Peyer's patch (tissue), 4 donors: ENCODE results near the gene SULF2. TPM values are rescaled to one million over a fixed set of nuclear protein-coding genes. Genes with fewer than 3 reads are reported as not detected.

Source experiments
- DNase-seq, 3 donors: peaks; one replicate each; pipeline ENCODE4 v3.0.0-alpha.2; 2017 to 2019
- H3K27ac ChIP-seq, 4 donors: fragments of 200-600 bp; sonication (generic); one replicate each; pipeline ENCODE4 v1.5.1; 2016 to 2019
- H3K27me3 ChIP-seq, 2 donors: fragments of 200-600 bp; sonication (generic); one replicate each; pipeline ENCODE4 v1.5.1; 2019
- H3K36me3 ChIP-seq, 3 donors: fragments of 200-600 bp; sonication (generic); one replicate each; pipeline ENCODE4 v1.5.1; 2016 to 2019
- H3K4me1 ChIP-seq, 4 donors: fragments of 200-600 bp; sonication (generic); one replicate each; pipeline ENCODE4 v1.5.1; 2016 to 2019
- H3K4me3 ChIP-seq, 4 donors: fragments of 200-600 bp; sonication (generic); 1 replicate in 3 of 4; 2 replicates in 1 of 4; pipeline ENCODE4 v1.5.1; 2016 to 2019; ENCODE audit warnings: mild to moderate bottlenecking in 1 of 4
- H3K9me3 ChIP-seq, 4 donors: fragments of 200-600 bp; sonication (generic); one replicate each; pipeline ENCODE4 v1.5.1; 2016 to 2019; ENCODE audit warnings: mild to moderate bottlenecking in 1 of 4
- POLR2A ChIP-seq, 2 donors: fragments of 450-650 bp; IDR thresholded peaks; one replicate each; pipeline ENCODE4 v1.5.1; 2017; ENCODE audit warnings: antibody characterized with exemption in 2 of 2, mild to moderate bottlenecking in 2 of 2, moderate library complexity in 2 of 2
- total RNA-seq, 4 donors: library from RNA; depleted of rRNA; stranded (reverse); fragments of >200 nt; gene quantifications; one replicate each; pipeline ENCODE4 v1.1.0, GENCODE V29; 2016
- TF ChIP-seq, protein P1 (sequence below), 6 experiments: fragments of 450-650 bp in 4 of 6; fragments of 200-600 bp in 2 of 6; sonication (generic) in 1 of 6; IDR thresholded peaks; one replicate each; pipeline ENCODE4 v1.5.1; 2017 to 2019; ENCODE audit warnings: antibody characterized with exemption in 6 of 6, mild to moderate bottlenecking in 3 of 6, moderate library complexity in 1 of 6

The SULF2 gene
- total RNA-seq, 4 donors from 2014 or later: 32.4 to 168 (median 52.5) TPM

DNA sequence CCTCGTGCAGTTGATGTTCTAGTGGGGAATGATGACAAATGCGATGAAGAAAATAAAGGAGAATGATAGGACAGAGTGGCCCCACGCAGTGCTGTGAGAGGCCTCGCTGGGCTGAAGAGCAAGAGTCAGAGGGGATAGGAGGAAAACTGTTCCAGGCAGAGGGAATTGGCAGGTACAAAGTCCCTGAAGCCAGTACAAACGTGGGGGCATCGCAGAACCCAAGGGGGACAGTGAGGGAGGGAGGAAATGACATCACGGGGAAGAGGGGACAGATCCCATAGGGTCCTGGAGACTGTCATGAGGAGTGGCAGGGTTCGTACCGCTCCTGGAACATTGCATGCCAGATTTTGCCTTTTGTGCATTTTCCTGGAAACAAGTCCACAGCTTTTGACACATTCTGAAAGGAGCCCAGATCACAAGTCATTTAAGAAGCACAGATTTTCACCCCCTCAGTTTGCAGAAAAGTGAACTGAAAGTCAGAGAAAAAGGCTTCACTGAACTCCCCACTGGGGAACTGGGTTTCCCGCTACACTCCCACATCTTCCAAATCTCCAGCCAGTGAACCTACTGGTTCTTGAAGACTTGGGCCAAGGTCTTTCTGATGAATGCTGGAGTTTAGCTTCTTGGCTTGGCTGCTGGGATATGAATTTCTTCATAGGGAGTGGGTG, 77.0 kb downstream of the SULF2 start:
- H3K27ac ChIP-seq: no peak overlapping the region
- no peaks in the 10 kb centered on the region for H3K36me3 ChIP-seq
- H3K4me3 ChIP-seq: no peak overlapping the region
- no peaks in the 10 kb centered on the region for H3K27me3 ChIP-seq
- H3K9me3 ChIP-seq: no peaks in the 10 kb centered on the region
- no peak for DNase-seq
- H3K4me1 ChIP-seq: no peaks in the 10 kb centered on the region
- no peak for TF ChIP-seq POLR2A (IDR thresholded peaks at IDR 0.05)
- TF ChIP-seq, protein P1, sequence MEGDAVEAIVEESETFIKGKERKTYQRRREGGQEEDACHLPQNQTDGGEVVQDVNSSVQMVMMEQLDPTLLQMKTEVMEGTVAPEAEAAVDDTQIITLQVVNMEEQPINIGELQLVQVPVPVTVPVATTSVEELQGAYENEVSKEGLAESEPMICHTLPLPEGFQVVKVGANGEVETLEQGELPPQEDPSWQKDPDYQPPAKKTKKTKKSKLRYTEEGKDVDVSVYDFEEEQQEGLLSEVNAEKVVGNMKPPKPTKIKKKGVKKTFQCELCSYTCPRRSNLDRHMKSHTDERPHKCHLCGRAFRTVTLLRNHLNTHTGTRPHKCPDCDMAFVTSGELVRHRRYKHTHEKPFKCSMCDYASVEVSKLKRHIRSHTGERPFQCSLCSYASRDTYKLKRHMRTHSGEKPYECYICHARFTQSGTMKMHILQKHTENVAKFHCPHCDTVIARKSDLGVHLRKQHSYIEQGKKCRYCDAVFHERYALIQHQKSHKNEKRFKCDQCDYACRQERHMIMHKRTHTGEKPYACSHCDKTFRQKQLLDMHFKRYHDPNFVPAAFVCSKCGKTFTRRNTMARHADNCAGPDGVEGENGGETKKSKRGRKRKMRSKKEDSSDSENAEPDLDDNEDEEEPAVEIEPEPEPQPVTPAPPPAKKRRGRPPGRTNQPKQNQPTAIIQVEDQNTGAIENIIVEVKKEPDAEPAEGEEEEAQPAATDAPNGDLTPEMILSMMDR (IDR thresholded peaks at IDR 0.05): no peak

DNA sequence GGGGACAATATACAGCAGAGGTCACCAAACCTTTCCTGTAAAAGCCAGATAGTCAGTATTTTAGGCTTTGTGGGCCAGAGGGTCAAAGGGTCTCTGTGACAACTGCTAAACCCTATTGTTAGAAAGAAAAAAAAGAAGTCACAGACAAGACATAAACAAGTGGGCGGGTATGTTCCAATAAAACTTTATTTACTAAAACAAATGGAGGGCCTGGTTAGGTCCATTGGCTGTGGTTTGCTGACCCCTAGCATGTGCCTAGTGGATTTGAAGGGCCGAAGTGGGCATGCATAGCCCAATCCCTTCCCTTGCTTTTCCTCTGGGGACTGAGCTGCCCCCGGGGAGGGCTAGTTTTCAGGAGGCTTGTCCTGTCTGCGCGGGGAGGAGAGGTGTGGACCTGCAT, 78.9 kb downstream of the SULF2 start:
- DNase-seq: no peak
- Histone ChIP-seq H3K36me3 (peaks cover 0 to 2% (median 0%) of the 10 kb centered on the region in 3 donors), H3K4me3 (no peak overlapping the region), H3K27me3 (no peaks in the 10 kb centered on the region), H3K27ac (no peak overlapping the region), H3K9me3 (no peaks in the 10 kb centered on the region), H3K4me1 (no peaks in the 10 kb centered on the region)
- TF ChIP-seq, protein P1 (IDR thresholded peaks at IDR 0.05): no peak
- no peak for TF ChIP-seq POLR2A (IDR thresholded peaks at IDR 0.05)

DNA sequence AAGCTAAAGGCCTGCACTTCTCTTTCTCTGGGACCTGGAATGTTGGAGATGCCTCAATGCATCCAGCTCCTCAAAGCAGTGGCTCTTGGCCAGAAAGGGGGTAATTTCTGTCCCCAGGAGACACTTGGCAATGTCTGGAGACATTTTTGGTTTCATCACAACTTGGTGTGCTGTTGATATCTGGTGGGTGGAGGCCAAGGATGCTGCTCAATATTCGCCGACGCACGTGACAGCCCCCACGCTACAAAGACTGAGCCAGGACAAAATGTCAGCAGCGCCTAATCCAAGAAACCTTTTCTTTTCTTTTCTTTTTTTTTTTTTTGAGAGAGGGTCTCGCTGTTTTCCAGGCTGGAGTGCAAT, 79.8 kb downstream of the SULF2 start:
- Histone ChIP-seq H3K36me3 (peaks cover 0 to 5% (median 0%) of the 10 kb centered on the region in 3 donors), H3K27me3 (no peaks in the 10 kb centered on the region), H3K27ac (peak overlapping the region in 1 of 4 donors; percentile 27), H3K4me1 (no peaks in the 10 kb centered on the region), H3K9me3 (no peaks in the 10 kb centered on the region), H3K4me3 (no peak overlapping the region)
- DNase-seq: no peak
- TF ChIP-seq, protein P1 (IDR thresholded peaks at IDR 0.05): no peak
- no peak for TF ChIP-seq POLR2A (IDR thresholded peaks at IDR 0.05)

DNA sequence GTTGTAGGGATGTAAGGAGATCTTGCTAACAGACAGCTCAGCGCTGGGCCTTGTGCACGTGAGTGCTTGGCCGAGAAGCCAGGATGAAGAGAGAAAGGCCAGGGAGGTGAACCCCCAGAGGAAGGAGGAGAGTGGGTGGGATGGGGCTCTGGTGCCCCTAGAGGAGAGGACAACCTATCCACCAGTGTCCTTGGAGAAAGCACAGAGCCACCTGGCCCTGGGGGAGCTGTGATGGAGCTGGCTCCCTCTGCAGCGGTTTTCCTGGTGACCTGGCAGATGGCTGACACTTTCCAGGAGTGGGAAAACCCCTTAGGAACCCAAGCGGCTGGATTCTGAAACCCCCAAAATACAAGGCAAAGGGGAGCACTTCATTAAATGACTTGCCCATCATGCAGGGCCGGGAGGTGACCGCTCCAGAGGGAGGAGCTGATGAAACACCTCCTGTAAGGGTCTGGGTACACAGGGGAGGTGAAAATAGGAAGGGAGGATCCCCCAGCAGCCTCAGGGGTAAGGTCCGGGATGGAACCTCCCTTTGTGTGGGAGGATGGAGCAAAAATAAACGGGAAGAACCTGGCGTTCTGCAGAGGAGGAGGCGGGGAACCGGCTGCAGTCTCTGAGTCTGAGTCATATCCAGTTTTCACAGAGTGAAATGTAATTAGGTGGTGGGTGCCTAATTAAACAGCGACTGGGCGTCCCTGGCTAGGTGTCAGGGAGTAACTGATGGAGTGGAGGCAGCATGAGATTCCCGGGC, 80.4 kb downstream of the SULF2 start:
- no peak for DNase-seq
- Histone ChIP-seq H3K4me1 (no peaks in the 10 kb centered on the region), H3K27me3 (no peaks in the 10 kb centered on the region), H3K27ac (peak overlapping the region in 1 of 4 donors; percentile 27), H3K36me3 (peaks cover 0 to 5% (median 0%) of the 10 kb centered on the region in 3 donors), H3K4me3 (no peak overlapping the region), H3K9me3 (no peaks in the 10 kb centered on the region)
- TF ChIP-seq POLR2A (IDR thresholded peaks at IDR 0.05): no peak
- TF ChIP-seq, protein P1 (IDR thresholded peaks at IDR 0.05): no peak

DNA sequence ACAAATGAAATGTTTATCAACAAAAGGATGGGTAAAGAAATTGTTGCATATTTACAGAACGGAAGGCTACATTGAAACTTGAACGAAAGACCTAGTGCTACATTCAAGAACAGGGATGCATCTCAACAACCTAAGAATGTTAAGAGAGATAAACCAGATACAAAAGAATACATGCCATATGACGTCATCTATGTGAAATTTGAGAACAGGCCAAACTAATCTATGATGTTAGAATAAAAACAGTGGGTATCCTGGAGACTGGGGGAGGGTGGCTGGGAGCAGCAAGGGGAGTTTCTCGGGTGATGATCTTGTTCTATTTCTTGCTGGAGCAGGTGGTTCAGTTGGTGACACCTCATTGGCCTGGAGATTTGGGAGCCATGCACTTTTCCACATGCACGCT, 81.5 kb downstream of the SULF2 start:
- Histone ChIP-seq H3K27ac (no peak overlapping the region), H3K4me1 (no peaks in the 10 kb centered on the region), H3K4me3 (no peak overlapping the region), H3K36me3 (peaks cover 0 to 5% (median 0%) of the 10 kb centered on the region in 3 donors), H3K27me3 (no peaks in the 10 kb centered on the region), H3K9me3 (no peaks in the 10 kb centered on the region)
- no peak for TF ChIP-seq POLR2A (IDR thresholded peaks at IDR 0.05)
- TF ChIP-seq, protein P1 (IDR thresholded peaks at IDR 0.05): no peak
- DNase-seq: no peak
